SK-N-SH treated with all-trans-retinoic acid at 6 μM for 48 hours (cell line): ENCODE data around the gene ABCA6.

Source experiments
- ATAC-seq: fragments of 200-7000 bp; cut with Tn5 transposase; 3 replicates; pipeline ENCODE4 v1.9.1; 2020; ENCODE audit warnings: mild to moderate bottlenecking, moderate library complexity
- ARNTL ChIP-seq: fragments of 450-650 bp; formaldehyde crosslinking; IDR thresholded peaks from 2 replicates; pipeline ENCODE4 v1.5.0; 2020; ENCODE audit warnings: low read depth, mild to moderate bottlenecking, moderate library complexity, borderline replicate concordance
- BACH2 ChIP-seq: fragments of 250-450 bp; sonication (Bioruptor Pico); IDR thresholded peaks from 2 replicates; pipeline ENCODE4 v1.9.0; 2021; ENCODE audit warnings: mild to moderate bottlenecking, borderline replicate concordance
- CREB5 ChIP-seq: fragments of 250-450 bp; sonication (Bioruptor Pico); IDR thresholded peaks from 2 replicates; pipeline ENCODE4 v1.5.1; 2020; ENCODE audit warnings: low read depth, mild to moderate bottlenecking, moderate library complexity
- CSDC2 ChIP-seq: fragments of 250-450 bp; sonication (Bioruptor Pico); IDR thresholded peaks from 2 replicates; pipeline ENCODE4 v1.5.0; 2020; ENCODE audit warnings: mild to moderate bottlenecking, moderate library complexity
- ESRRG ChIP-seq: fragments of 250-450 bp; sonication (Bioruptor Pico); IDR thresholded peaks from 2 replicates; pipeline ENCODE4 v1.6.1; 2021; ENCODE audit warnings: mild to moderate bottlenecking
- ISL1 ChIP-seq: fragments of 250-450 bp; sonication (Bioruptor Pico); IDR thresholded peaks from 2 replicates; pipeline ENCODE4 v2.1.2; 2022; ENCODE audit warnings: mild to moderate bottlenecking, moderate library complexity
- OSR1 ChIP-seq: fragments of 250-450 bp; sonication (Bioruptor Pico); IDR thresholded peaks from 2 replicates; pipeline ENCODE4 v1.8.0; 2022; ENCODE audit warnings: moderate library complexity, mild to moderate bottlenecking, inconsistent platforms
- PATZ1 ChIP-seq: fragments of 250-450 bp; sonication (Bioruptor Pico); IDR thresholded peaks from 2 replicates; pipeline ENCODE4 v1.8.0; 2020; ENCODE audit warnings: mild to moderate bottlenecking, moderate library complexity, borderline replicate concordance
- PPARA ChIP-seq: fragments of 250-450 bp; sonication (Bioruptor Pico); IDR thresholded peaks from 2 replicates; pipeline ENCODE4 v1.5.0; 2020; ENCODE audit warnings: mild to moderate bottlenecking, borderline replicate concordance
- RARB ChIP-seq: fragments of 250-450 bp; sonication (Bioruptor Pico); IDR thresholded peaks from 2 replicates; pipeline ENCODE4 v1.8.0; 2021; ENCODE audit warnings: mild to moderate bottlenecking, moderate library complexity
- SNAI2 ChIP-seq: fragments of 250-450 bp; sonication (Bioruptor Pico); IDR thresholded peaks from 2 replicates; pipeline ENCODE4 v1.5.0; 2020; ENCODE audit warnings: mild to moderate bottlenecking, moderate library complexity
- TCF4 ChIP-seq: fragments of 250-450 bp; sonication (Bioruptor Pico); IDR thresholded peaks from 2 replicates; pipeline ENCODE4 v1.8.0; 2021; ENCODE audit warnings: mild to moderate bottlenecking, moderate library complexity, borderline replicate concordance
- TOX ChIP-seq: fragments of 250-450 bp; sonication (Bioruptor Pico); IDR thresholded peaks from 2 replicates; pipeline ENCODE4 v1.8.0; 2021; ENCODE audit warnings: mild to moderate bottlenecking, moderate library complexity, borderline replicate concordance
- ZC3H10 ChIP-seq: fragments of 250-450 bp; sonication (Bioruptor Pico); IDR thresholded peaks from 2 replicates; pipeline ENCODE4 v1.5.1; 2021; ENCODE audit warnings: mild to moderate bottlenecking, moderate library complexity
- ZFP3 ChIP-seq: fragments of 250-450 bp; sonication (Bioruptor Pico); IDR thresholded peaks from 2 replicates; pipeline ENCODE4 v1.5.0; 2020; ENCODE audit warnings: mild to moderate bottlenecking, moderate library complexity
- ZFP30 ChIP-seq: fragments of 450-650 bp; formaldehyde crosslinking; IDR thresholded peaks from 2 replicates; pipeline ENCODE4 v1.5.0; 2022; ENCODE audit warnings: mild to moderate bottlenecking, moderate library complexity
- ZNF565 ChIP-seq: fragments of 450-650 bp; formaldehyde crosslinking; conservative IDR thresholded peaks from 2 replicates; pipeline ENCODE4 v1.5.0; 2020; ENCODE audit warnings: low read depth, mild to moderate bottlenecking, moderate library complexity
- ZNF70 ChIP-seq: fragments of 450-650 bp; formaldehyde crosslinking; IDR thresholded peaks from 2 replicates; pipeline ENCODE4 v1.5.0; 2020; ENCODE audit warnings: mild to moderate bottlenecking, moderate library complexity
- ZNF8 ChIP-seq: fragments of 450-650 bp; formaldehyde crosslinking; IDR thresholded peaks from 2 replicates; pipeline ENCODE4 v1.5.0; 2020; ENCODE audit warnings: mild to moderate bottlenecking, moderate library complexity
- TF ChIP-seq, protein P1 (sequence below): fragments of 250-450 bp; sonication (Bioruptor Pico); IDR thresholded peaks from 2 replicates; pipeline ENCODE4 v1.5.1; 2021; ENCODE audit warnings: mild to moderate bottlenecking, moderate library complexity
- TF ChIP-seq, protein P2 (sequence below): fragments of 250-450 bp; sonication (Bioruptor Pico); IDR thresholded peaks from 2 replicates; pipeline ENCODE4 v1.5.0; 2020; ENCODE audit warnings: mild to moderate bottlenecking, moderate library complexity
- TF ChIP-seq, protein P3 (sequence below): fragments of 250-450 bp; sonication (Bioruptor Pico); IDR thresholded peaks from 2 replicates; pipeline ENCODE4 v1.8.0; 2021; ENCODE audit warnings: low read depth, mild to moderate bottlenecking, moderate library complexity, borderline replicate concordance

ABCA6 gene

DNA sequence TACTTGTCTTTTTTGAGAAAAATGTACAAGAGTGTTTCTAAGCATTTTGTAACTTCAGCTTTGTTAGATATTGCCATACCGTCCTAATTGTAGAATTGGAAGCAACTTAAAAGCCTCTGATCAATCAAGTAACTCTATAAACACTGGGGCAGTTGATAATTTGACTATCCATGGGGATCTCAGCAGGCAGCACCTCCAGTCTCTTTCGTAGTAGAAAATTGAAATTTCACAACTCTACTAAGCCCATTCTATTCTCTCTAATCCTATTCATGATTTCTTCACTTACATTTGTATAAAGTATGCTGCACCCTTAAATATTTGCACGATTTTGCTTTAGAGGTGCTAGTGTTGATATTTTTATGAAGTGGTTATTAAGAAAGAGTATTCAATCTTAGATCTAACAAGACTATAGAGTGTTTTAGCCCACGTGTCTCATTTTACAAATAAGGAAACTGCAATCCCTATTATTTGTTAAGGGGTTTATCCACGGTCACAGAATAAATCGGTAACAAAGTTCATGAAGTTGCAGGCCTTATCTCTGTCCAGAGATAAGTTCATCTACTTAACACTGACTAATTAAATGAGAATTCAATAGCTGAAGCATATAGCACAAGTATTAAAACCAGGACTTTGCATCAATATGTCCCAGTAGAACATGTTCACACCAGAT, 10.9 kb downstream of the ABCA6 start:
- no peak for TF ChIP-seq ESRRG (CRISPR knock-in tag)
- ATAC-seq: no peak

DNA sequence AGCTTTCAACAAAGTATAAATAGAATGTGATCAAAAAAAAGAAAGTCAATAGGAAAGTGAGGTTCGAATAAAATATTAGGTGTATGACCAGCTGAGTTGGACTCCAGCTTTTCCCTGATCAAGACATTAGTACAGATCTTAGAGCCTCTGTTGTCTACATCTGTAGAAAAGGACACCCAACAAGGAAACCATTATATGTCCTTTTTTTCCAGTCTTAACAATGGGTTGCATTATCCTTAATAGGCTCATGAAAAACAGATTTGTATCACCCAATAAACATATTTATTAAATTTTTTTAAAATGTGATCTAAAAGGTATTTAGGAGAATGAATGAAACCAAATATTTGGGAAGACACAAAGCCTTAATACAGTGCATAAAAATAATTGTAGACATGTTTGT, 18.1 kb downstream of the ABCA6 start:
- TF ChIP-seq, protein P1, sequence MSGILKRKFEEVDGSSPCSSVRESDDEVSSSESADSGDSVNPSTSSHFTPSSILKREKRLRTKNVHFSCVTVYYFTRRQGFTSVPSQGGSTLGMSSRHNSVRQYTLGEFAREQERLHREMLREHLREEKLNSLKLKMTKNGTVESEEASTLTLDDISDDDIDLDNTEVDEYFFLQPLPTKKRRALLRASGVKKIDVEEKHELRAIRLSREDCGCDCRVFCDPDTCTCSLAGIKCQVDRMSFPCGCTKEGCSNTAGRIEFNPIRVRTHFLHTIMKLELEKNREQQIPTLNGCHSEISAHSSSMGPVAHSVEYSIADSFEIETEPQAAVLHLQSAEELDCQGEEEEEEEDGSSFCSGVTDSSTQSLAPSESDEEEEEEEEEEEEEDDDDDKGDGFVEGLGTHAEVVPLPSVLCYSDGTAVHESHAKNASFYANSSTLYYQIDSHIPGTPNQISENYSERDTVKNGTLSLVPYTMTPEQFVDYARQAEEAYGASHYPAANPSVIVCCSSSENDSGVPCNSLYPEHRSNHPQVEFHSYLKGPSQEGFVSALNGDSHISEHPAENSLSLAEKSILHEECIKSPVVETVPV (CRISPR knock-in tag): no peak
- TF ChIP-seq ZNF70 (CRISPR knock-in tag) (no peak), ESRRG (CRISPR knock-in tag) (no peak), CREB5 (no peak), ZNF565 (no peak), OSR1 (no peak), SNAI2 (no peak), ISL1 (CRISPR knock-in tag) (no peak), ZNF8 (no peak), ZFP3 (CRISPR knock-in tag) (no peak), TCF4 (no peak), RARB (CRISPR knock-in tag) (no peak), PATZ1 (CRISPR knock-in tag) (no peak)
- TF ChIP-seq, protein P2, sequence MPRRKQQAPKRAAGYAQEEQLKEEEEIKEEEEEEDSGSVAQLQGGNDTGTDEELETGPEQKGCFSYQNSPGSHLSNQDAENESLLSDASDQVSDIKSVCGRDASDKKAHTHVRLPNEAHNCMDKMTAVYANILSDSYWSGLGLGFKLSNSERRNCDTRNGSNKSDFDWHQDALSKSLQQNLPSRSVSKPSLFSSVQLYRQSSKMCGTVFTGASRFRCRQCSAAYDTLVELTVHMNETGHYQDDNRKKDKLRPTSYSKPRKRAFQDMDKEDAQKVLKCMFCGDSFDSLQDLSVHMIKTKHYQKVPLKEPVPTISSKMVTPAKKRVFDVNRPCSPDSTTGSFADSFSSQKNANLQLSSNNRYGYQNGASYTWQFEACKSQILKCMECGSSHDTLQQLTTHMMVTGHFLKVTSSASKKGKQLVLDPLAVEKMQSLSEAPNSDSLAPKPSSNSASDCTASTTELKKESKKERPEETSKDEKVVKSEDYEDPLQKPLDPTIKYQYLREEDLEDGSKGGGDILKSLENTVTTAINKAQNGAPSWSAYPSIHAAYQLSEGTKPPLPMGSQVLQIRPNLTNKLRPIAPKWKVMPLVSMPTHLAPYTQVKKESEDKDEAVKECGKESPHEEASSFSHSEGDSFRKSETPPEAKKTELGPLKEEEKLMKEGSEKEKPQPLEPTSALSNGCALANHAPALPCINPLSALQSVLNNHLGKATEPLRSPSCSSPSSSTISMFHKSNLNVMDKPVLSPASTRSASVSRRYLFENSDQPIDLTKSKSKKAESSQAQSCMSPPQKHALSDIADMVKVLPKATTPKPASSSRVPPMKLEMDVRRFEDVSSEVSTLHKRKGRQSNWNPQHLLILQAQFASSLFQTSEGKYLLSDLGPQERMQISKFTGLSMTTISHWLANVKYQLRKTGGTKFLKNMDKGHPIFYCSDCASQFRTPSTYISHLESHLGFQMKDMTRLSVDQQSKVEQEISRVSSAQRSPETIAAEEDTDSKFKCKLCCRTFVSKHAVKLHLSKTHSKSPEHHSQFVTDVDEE: no peak
- ATAC-seq: no peak

GRCh38 chr17:69122065-69122464, 19.6 kb downstream of the ABCA6 start:
- ATAC-seq: no peak
- TF ChIP-seq ZFP30 (no peak), OSR1 (no peak), TCF4 (no peak), BACH2 (CRISPR knock-in tag) (no peak), ISL1 (CRISPR knock-in tag) (no peak), PPARA (CRISPR knock-in tag) (no peak), CSDC2 (CRISPR knock-in tag) (no peak), ZNF565 (no peak), RARB (CRISPR knock-in tag) (no peak), TOX (CRISPR knock-in tag) (no peak), ARNTL (no peak), ZC3H10 (CRISPR knock-in tag) (no peak), PATZ1 (CRISPR knock-in tag) (no peak), SNAI2 (no peak), ZFP3 (CRISPR knock-in tag) (no peak), CREB5 (no peak)
- TF ChIP-seq, protein P2: no peak
- TF ChIP-seq, protein P3, sequence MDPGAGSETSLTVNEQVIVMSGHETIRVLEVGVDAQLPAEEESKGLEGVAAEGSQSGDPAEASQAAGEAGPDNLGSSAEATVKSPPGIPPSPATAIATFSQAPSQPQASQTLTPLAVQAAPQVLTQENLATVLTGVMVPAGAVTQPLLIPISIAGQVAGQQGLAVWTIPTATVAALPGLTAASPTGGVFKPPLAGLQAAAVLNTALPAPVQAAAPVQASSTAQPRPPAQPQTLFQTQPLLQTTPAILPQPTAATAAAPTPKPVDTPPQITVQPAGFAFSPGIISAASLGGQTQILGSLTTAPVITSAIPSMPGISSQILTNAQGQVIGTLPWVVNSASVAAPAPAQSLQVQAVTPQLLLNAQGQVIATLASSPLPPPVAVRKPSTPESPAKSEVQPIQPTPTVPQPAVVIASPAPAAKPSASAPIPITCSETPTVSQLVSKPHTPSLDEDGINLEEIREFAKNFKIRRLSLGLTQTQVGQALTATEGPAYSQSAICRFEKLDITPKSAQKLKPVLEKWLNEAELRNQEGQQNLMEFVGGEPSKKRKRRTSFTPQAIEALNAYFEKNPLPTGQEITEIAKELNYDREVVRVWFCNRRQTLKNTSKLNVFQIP (CRISPR knock-in tag): no peak
